HepG2 (cell line): ENCODE measurements around the gene SBNO1. TPM values are rescaled to one million over a fixed set of nuclear protein-coding genes. Genes with fewer than 3 reads are reported as not detected.
A peak's percentile ranks its signal among the peaks of the same experiment; 100 is the strongest.

Experiments
- FIP1L1 ChIP-seq: fragments of 200-400 bp; formaldehyde crosslinking; IDR thresholded peaks from 2 replicates; pipeline ENCODE4 v1.6.1; 2018; ENCODE audit warnings: low read depth, mild to moderate bottlenecking, low read length, moderate library complexity, borderline replicate concordance; ENCODE audit not compliant: insufficient read depth
- GTF3A ChIP-seq: sonication (generic); formaldehyde crosslinking; conservative IDR thresholded peaks from 2 replicates; pipeline ENCODE4 v1.4.0; 2020; ENCODE audit warnings: mild to moderate bottlenecking, missing genetic modification reagents
- JUNB ChIP-seq: sonication (generic); formaldehyde crosslinking; IDR thresholded peaks from 2 replicates; pipeline ENCODE4 v1.8.0; 2022; ENCODE audit warnings: missing genetic modification reagents, mild to moderate bottlenecking, borderline replicate concordance
- MAFK ChIP-seq, 2 experiments: IDR thresholded peaks in 1 of 2; conservative IDR thresholded peaks in 1 of 2; 2 replicates each; pipeline ENCODE4 v1.6.1; 2011; ENCODE audit warnings: improper control_type of control experiment in 2 of 2, low read length in 2 of 2
- MED13 ChIP-seq: sonication (generic); formaldehyde crosslinking; IDR thresholded peaks from 2 replicates; pipeline ENCODE4 v1.5.0; 2020; ENCODE audit warnings: missing genetic modification reagents
- MEIS2 ChIP-seq: sonication (generic); formaldehyde crosslinking; IDR thresholded peaks from 2 replicates; pipeline ENCODE4 v1.9.0; 2021; ENCODE audit warnings: mild to moderate bottlenecking, missing genetic modification reagents
- NFYB ChIP-seq: sonication (generic); formaldehyde crosslinking; IDR thresholded peaks from 2 replicates; pipeline ENCODE4 v1.4.0; 2020; ENCODE audit warnings: missing genetic modification reagents
- NRL ChIP-seq: sonication (generic); formaldehyde crosslinking; IDR thresholded peaks from 2 replicates; pipeline ENCODE4 v1.5.0; 2020; ENCODE audit warnings: missing genetic modification reagents, mild to moderate bottlenecking, moderate library complexity, borderline replicate concordance
- PATZ1 ChIP-seq: sonication (generic); formaldehyde crosslinking; IDR thresholded peaks from 2 replicates; pipeline ENCODE4 v1.4.0; 2020; ENCODE audit warnings: missing genetic modification reagents
- SOX5 ChIP-seq: IDR thresholded peaks from 2 replicates; pipeline ENCODE4 v1.6.1; 2016; ENCODE audit warnings: borderline replicate concordance
- ZBTB40 ChIP-seq, 2 experiments: fragments of 450-650 bp in 1 of 2; sonication (generic) in 1 of 2; formaldehyde crosslinking in 1 of 2; IDR thresholded peaks; 2 replicates each; pipeline versions ENCODE4 v1.6.1 to v1.8.0; 2016 to 2022; ENCODE audit warnings: antibody characterized with exemption in 1 of 2, mild to moderate bottlenecking in 1 of 2, missing genetic modification reagents in 1 of 2
- ZEB1 ChIP-seq: IDR thresholded peaks from 2 replicates; pipeline ENCODE4 v1.6.1; 2012; ENCODE audit warnings: mild to moderate bottlenecking, low read depth, inconsistent platforms; ENCODE audit not compliant: insufficient replicate concordance
- ZNF605 ChIP-seq: sonication (generic); formaldehyde crosslinking; IDR thresholded peaks from 2 replicates; pipeline ENCODE4 v1.8.0; 2022; ENCODE audit warnings: mild to moderate bottlenecking, missing genetic modification reagents
- polyA plus RNA-seq, 8 experiments: library from polyadenylated mRNA; depleted of rRNA in 3 of 8; stranded (reverse) in 7 of 8; unstranded in 1 of 8; fragments of >200 nt; fragmentation: Illumina TruSeq in 4 of 8; extraction: Trizol in 4 of 8; gene quantifications; 2 replicates each; pipeline versions ENCODE4 v1.2.1 to v1.2.3, GENCODE V29; 2011 to 2016; ENCODE audit warnings: low read depth in 4 of 8, missing spikeins in 1 of 8, mixed read lengths in 1 of 8; ENCODE audit not compliant: insufficient read depth in 1 of 8
- total RNA-seq, 5 experiments: library from RNA; depleted of rRNA; stranded (reverse); fragments of >200 nt; fragmentation: Illumina TruSeq; extraction: Trizol; gene quantifications; 2 replicates each; pipeline ENCODE4 v1.2.3, GENCODE V29; 2016; ENCODE audit warnings: low read depth in 1 of 5

SBNO1 gene
- total and polyA plus RNA-seq, 2 of the 13 experiments (the other 11 are each of a cell fraction or from before 2014, with no cell fraction given) = 10.9 to 40.2 TPM

GRCh38 chr12:123293178-123293760 lies 71.4 kb downstream of the SBNO1 start (continued):
- TF ChIP-seq ZBTB40 (IDR thresholded peaks at IDR 0.05) (no peak), ZBTB40 (CRISPR knock-in tag; IDR thresholded peaks at IDR 0.05) (no peak), ZNF605 (CRISPR knock-in tag) (peak; percentile 89), FIP1L1 (no peak), JUNB (CRISPR knock-in tag) (no peak), PATZ1 (CRISPR knock-in tag) (peak; percentile 70), MAFK (conservative IDR thresholded peaks at IDR 0.05 in 1 of 2, IDR thresholded peaks at IDR 0.05 in 1 of 2; ENCODE audit: low read length in 2 of 2) (no peak), GTF3A (CRISPR knock-in tag) (0 out of 2 replicates have a peak, but pooled peaks have one; percentile 53), SOX5 (CRISPR knock-in tag) (peak; percentile 21; the same call in 1 of the 2 replicates), NFYB (CRISPR knock-in tag) (no peak), MED13 (CRISPR knock-in tag) (no peak), ZEB1 (peak; percentile 71), MEIS2 (CRISPR knock-in tag) (0 out of 2 replicates have a peak, but pooled peaks have one; percentile 40), NRL (CRISPR knock-in tag) (no peak)
